Measurements from ENCODE around the gene MRPL17. TPM values are rescaled to one million over a fixed set of nuclear protein-coding genes. Genes with fewer than 3 reads are reported as not detected.

MRPL17 gene
- total and polyA plus RNA-seq, 2 of the 13 experiments (the other 11 are each of a cell fraction or from before 2014, with no cell fraction given): 59.4 to 90.0 TPM

DNA sequence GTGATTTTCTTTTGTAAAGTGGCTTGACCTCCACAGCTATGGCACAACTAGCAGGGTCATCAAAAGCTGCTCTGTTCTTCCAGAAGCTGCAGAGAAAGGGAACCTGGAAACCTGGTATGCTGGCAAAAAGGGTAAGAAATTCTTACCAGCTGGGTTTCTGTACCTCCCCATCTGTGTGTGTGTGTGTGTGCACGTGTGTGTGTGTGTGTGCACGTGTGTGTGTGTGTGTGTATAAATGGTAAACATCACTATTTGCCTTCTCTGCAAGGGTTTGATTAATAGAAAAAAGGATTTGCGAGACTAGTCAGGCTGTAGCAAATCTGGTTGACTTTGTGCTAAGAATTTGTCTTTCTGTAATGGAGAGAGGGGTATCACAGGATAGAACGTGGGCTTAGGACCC, 4.7 kb upstream of the MRPL17 start:
- H3K9ac ChIP-seq (ENCODE audit: insufficient read depth, low read depth, low read length): no peak overlapping the region
- ChIA-PET POLR2A (interaction anchor here (0.7 kb wide), 1 partner anchor 205 kb away, joined by 4 read pairs; no protein-coding TSS in a partner anchor), CTCF (ENCODE audit: low intra/inter-chr PET ratio, low total read pairs) (no interaction called here)
- BruUV-seq (replicated peaks): no TSS peak
- no peak for FAIRE-seq
- no peak overlapping the region for H3K4me3 ChIP-seq (replicated peaks in 1 of 3; ENCODE audit: insufficient read depth in 1 of 3, low read depth in 2 of 3, low read length in 3 of 3)
- peaks cover 2% of the 10 kb centered on the region for H3K79me2 ChIP-seq (ENCODE audit: insufficient read depth, low read length)
- no peak overlapping the region for H3K4me2 ChIP-seq (ENCODE audit: low read depth, low read length)
- no peak for DNase-seq (ENCODE audit: low spot score)
- no peak for ATAC-seq
- WGBS (ENCODE audit: low lambda C conversion rate): 7% methylated on average over 4 of the region's 4 CpGs
- peaks cover 0 to 9% of the 10 kb centered on the region in 2 experiments; a peak in 2 of 5 replicates for H3K27me3 ChIP-seq (ENCODE audit: control insufficient read depth in 1 of 2, insufficient read depth in 2 of 2, low read length in 2 of 2)
- no peak overlapping the region for H2AFZ ChIP-seq (ENCODE audit: low read length)
- in situ Hi-C loops (cut with HindIII; ENCODE audit: extremely low pct_ligation_motif_present, low pct_unique_long_range_greater_than_20kb): no loop called here
- H3K27ac ChIP-seq (ENCODE audit: extremely low read length, insufficient read depth, low read length): no peak overlapping the region
- TF ChIP-seq, protein P1, sequence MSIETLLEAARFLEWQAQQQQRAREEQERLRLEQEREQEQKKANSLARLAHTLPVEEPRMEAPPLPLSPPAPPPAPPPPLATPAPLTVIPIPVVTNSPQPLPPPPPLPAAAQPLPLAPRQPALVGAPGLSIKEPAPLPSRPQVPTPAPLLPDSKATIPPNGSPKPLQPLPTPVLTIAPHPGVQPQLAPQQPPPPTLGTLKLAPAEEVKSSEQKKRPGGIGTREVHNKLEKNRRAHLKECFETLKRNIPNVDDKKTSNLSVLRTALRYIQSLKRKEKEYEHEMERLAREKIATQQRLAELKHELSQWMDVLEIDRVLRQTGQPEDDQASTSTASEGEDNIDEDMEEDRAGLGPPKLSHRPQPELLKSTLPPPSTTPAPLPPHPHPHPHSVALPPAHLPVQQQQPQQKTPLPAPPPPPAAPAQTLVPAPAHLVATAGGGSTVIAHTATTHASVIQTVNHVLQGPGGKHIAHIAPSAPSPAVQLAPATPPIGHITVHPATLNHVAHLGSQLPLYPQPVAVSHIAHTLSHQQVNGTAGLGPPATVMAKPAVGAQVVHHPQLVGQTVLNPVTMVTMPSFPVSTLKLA (IDR thresholded peaks at IDR 0.05): peak; percentile 98
- TF ChIP-seq, protein P2, sequence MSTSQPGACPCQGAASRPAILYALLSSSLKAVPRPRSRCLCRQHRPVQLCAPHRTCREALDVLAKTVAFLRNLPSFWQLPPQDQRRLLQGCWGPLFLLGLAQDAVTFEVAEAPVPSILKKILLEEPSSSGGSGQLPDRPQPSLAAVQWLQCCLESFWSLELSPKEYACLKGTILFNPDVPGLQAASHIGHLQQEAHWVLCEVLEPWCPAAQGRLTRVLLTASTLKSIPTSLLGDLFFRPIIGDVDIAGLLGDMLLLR (CRISPR knock-in tag; IDR thresholded peaks at IDR 0.05): no peak
- no peaks in the 10 kb centered on the region for H3K9me3 ChIP-seq (ENCODE audit: low read length)
- intact Hi-C loops (cut with micrococcal nuclease; ENCODE audit: unreplicated experiment): loop anchor here (10.0 kb wide), 1 partner anchor 303 kb away; no protein-coding TSS in a partner anchor
- H3K36me3 ChIP-seq (replicated peaks in 1 of 2; ENCODE audit: control insufficient read depth in 1 of 2, insufficient read depth in 2 of 2, low read length in 2 of 2): no peaks in the 10 kb centered on the region
- peaks cover 20% of the 10 kb centered on the region for H3K4me1 ChIP-seq (ENCODE audit: insufficient read depth, low read length)
- no peaks in the 10 kb centered on the region for H4K20me1 ChIP-seq (ENCODE audit: insufficient read depth, low read length)

DNA sequence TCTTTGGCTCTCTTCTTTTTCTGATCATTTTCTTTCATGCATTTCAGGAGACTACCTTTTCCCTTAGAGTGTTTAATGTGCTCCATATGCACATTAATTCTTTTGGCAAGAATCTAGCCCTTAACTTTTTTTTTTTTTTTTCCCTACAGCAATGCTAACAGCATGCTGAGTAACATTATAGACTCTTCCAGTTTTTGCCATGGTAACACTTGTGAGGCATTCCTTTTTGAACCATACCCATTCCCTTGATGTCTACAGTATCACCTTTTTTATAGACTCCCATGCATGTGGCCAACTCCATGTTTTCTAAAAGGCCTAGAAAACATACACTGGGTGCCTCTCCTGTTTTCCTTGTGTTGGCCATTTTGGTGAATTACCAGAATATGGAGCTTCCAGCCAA, 2.9 kb upstream of the MRPL17 start:
- intact Hi-C loops (cut with micrococcal nuclease; ENCODE audit: unreplicated experiment): loop anchor here (10.0 kb wide), 1 partner anchor 301 kb away; no protein-coding TSS in a partner anchor
- DNase-seq (ENCODE audit: low spot score): no peak
- H4K20me1 ChIP-seq (ENCODE audit: insufficient read depth, low read length): no peaks in the 10 kb centered on the region; the same call in 1 of the 2 replicates
- TF ChIP-seq CCAR2 (optimal IDR thresholded peaks at IDR 0.05; ENCODE audit: low read depth, low read length) (no peak), NR2F1 (CRISPR knock-in tag; IDR thresholded peaks at IDR 0.05) (no peak), ZKSCAN5 (CRISPR knock-in tag; IDR thresholded peaks at IDR 0.05) (no peak), STAG1 (CRISPR knock-in tag; IDR thresholded peaks at IDR 0.05) (no peak), NR3C1 (CRISPR knock-in tag; IDR thresholded peaks at IDR 0.05) (no peak)
- TF ChIP-seq, protein P3, sequence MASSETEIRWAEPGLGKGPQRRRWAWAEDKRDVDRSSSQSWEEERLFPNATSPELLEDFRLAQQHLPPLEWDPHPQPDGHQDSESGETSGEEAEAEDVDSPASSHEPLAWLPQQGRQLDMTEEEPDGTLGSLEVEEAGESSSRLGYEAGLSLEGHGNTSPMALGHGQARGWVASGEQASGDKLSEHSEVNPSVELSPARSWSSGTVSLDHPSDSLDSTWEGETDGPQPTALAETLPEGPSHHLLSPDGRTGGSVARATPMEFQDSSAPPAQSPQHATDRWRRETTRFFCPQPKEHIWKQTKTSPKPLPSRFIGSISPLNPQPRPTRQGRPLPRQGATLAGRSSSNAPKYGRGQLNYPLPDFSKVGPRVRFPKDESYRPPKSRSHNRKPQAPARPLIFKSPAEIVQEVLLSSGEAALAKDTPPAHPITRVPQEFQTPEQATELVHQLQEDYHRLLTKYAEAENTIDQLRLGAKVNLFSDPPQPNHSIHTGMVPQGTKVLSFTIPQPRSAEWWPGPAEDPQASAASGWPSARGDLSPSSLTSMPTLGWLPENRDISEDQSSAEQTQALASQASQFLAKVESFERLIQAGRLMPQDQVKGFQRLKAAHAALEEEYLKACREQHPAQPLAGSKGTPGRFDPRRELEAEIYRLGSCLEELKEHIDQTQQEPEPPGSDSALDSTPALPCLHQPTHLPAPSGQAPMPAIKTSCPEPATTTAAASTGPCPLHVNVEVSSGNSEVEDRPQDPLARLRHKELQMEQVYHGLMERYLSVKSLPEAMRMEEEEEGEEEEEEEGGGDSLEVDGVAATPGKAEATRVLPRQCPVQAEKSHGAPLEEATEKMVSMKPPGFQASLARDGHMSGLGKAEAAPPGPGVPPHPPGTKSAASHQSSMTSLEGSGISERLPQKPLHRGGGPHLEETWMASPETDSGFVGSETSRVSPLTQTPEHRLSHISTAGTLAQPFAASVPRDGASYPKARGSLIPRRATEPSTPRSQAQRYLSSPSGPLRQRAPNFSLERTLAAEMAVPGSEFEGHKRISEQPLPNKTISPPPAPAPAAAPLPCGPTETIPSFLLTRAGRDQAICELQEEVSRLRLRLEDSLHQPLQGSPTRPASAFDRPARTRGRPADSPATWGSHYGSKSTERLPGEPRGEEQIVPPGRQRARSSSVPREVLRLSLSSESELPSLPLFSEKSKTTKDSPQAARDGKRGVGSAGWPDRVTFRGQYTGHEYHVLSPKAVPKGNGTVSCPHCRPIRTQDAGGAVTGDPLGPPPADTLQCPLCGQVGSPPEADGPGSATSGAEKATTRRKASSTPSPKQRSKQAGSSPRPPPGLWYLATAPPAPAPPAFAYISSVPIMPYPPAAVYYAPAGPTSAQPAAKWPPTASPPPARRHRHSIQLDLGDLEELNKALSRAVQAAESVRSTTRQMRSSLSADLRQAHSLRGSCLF (CRISPR knock-in tag; IDR thresholded peaks at IDR 0.05; ENCODE audit: borderline replicate concordance): no peak
- TF ChIP-seq, protein P4, sequence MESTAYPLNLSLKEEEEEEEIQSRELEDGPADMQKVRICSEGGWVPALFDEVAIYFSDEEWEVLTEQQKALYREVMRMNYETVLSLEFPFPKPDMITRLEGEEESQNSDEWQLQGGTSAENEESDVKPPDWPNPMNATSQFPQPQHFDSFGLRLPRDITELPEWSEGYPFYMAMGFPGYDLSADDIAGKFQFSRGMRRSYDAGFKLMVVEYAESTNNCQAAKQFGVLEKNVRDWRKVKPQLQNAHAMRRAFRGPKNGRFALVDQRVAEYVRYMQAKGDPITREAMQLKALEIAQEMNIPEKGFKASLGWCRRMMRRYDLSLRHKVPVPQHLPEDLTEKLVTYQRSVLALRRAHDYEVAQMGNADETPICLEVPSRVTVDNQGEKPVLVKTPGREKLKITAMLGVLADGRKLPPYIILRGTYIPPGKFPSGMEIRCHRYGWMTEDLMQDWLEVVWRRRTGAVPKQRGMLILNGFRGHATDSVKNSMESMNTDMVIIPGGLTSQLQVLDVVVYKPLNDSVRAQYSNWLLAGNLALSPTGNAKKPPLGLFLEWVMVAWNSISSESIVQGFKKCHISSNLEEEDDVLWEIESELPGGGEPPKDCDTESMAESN (CRISPR knock-in tag; conservative IDR thresholded peaks at IDR 0.05): no peak

More for the DNA sequence above, 2.9 kb upstream of the MRPL17 start:
- Histone ChIP-seq H3K79me2 (ENCODE audit: insufficient read depth, low read length) (peaks cover 20% of the 10 kb centered on the region), H3K27me3 (ENCODE audit: control insufficient read depth in 1 of 2, insufficient read depth in 2 of 2, low read length in 2 of 2) (peaks cover 0 to 9% of the 10 kb centered on the region in 2 experiments; a peak in 2 of 5 replicates), H3K27ac (ENCODE audit: extremely low read length, insufficient read depth, low read length) (no peak overlapping the region), H2AFZ (ENCODE audit: low read length) (no peak overlapping the region), H3K4me1 (ENCODE audit: insufficient read depth, low read length) (peaks cover 27% of the 10 kb centered on the region), H3K4me2 (ENCODE audit: low read depth, low read length) (no peak overlapping the region), H3K9me3 (ENCODE audit: low read length) (no peaks in the 10 kb centered on the region), H3K9ac (ENCODE audit: insufficient read depth, low read depth, low read length) (no peak overlapping the region), H3K4me3 (replicated peaks in 1 of 3; ENCODE audit: insufficient read depth in 1 of 3, low read depth in 2 of 3, low read length in 3 of 3) (no peak overlapping the region), H3K36me3 (replicated peaks in 1 of 2; ENCODE audit: control insufficient read depth in 1 of 2, insufficient read depth in 2 of 2, low read length in 2 of 2) (peaks cover 0 to 5% of the 10 kb centered on the region in 2 experiments; a peak in 2 of 5 replicates)
- in situ Hi-C loops (cut with HindIII; ENCODE audit: extremely low pct_ligation_motif_present, low pct_unique_long_range_greater_than_20kb): no loop called here
- FAIRE-seq (no peak), ATAC-seq (no peak)
- ChIA-PET CTCF (ENCODE audit: low intra/inter-chr PET ratio, low total read pairs) (no interaction called here), POLR2A (no interaction called here)
- no TSS peak for BruUV-seq (replicated peaks)

Measured in HepG2 (cell line).